Activated CD4-positive, alpha-beta T cell treated with anti-CD3 and anti-CD28 coated beads, Interleukin-2, amount 50 U/mL, for 1 hour (primary cell): Measurements from ENCODE around the gene OLFML3.

Source experiments
- DNase-seq: peaks from one replicate; pipeline ENCODE4 v3.0.0-alpha.2; 2020

Gene OLFML3

DNA sequence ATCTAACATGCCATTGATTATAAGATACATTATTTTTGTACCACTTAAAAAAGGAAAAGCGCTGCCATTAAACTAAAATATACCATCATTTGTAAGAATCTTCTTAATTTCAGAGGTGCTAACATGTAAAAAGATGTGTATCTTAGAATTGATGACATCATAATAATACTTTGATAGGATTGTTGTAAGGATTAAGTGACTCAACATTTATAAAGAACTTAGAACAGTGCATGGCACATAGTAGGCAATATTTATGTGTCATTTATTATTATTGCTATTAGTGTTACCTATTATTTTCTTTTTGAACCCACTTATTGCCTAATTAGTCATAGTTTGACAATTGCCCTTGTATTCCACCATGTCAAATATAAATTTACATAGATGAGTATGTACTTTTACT lies 28.4 kb upstream of the OLFML3 start:
- DNase-seq, result no peak

DNA sequence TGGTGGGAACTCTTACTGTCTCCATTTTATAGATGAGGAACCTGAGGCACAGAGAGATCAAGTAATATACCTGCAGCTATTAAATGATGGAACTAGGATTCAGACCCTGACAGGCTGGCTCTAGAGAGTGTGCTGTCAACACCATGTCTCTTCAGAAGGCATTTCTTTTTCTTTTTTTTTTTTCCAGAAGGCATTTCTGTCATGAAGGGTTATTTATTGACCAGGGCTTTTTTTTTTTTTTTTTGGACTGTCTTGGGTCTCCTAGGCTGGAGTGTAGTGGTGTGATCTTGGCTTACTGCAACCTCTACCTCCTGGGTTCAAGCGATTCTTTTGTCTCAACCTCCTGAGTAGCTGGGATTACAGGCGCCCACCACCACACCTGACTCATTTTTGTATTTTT lies 27.6 kb upstream of the OLFML3 start:
- DNase-seq, result no peak

GRCh38 chr1:113957984-113958383 lies 21.3 kb upstream of the OLFML3 start:
- no peak for DNase-seq

DNA sequence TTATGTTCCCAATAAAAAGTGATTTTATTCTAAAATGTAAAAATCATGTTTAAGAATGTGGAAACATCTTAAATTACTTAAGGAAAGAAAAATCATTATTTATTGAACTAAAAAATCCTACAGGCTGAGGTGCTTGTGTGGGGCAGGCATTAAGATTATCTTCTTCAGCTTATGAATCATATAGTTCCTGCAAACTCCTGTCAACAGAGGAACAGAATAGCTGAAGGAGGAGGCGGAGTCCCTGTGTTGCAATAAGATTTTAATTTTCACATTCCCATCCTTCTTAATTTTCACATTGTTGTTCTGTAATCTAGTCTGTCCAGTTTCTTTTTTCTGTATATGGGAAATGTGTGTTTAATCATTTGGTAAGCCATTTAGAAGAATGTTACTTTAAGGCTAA lies 20.6 kb upstream of the OLFML3 start:
- no peak for DNase-seq

DNA sequence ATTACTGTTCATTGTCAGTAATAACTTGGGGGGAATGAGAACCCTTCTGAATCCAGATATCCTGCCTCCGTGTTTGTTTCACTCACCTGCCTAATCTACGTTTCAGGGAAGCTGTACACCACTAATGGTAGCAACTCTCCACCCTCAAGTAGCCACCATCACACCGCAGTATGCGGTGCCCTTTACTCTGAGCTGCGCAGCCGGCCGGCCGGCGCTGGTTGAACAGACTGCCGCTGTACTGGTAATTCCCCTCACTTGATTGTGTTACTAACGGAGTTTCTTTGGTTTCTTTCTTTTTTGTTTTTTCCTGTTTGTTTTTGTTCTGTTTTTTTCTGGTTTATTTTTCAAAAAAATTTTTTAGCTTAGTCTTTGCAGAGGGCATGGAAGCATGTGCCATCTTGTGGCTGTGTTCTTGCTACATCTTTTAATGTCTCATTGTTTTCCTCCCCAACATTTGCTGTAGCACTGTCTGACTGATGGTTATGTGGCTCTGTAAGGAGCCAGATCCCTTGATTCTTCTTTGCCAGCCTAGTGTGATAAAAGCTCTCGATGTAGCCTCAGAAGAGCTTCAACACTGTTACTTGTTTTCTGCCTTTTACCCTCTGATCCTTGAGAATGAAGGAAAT lies 15.9 kb upstream of the OLFML3 start:
- DNase-seq, result no peak

DNA sequence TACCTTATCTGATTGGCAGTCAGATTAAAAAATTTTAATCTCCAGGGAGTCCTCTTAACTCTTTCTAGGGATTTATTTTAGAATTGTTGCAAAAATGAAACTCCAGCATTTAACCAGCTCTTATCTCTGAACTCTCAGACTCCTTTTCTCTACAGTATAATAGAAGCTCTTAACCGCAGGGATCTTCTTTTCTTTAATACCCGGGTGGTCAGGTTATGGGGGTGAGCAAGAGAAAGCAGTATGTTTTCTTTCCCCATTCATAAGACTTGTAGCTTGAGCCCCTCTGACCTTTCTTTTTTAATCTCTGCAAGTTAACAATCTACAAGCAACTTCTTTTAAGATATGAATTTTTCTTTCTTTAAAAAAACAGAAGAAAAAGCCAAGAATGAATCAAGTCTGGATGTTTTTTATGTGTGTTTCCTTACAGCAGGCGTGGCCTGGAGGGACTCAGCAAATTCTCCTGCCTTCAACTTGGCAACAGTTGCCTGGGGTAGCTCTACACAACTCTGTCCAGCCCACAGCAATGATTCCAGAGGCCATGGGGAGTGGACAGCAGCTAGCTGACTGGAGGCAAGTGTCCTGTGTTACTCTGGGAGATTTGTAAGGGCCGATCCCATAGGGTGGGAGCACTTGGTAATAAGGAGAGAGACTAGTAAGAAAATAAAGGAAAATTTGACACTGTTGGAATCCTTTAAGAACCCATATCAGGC lies 13.4 kb upstream of the OLFML3 start:
- DNase-seq, result no peak

GRCh38 chr1:113972954-113973353 lies 6.3 kb upstream of the OLFML3 start:
- no peak for DNase-seq

DNA sequence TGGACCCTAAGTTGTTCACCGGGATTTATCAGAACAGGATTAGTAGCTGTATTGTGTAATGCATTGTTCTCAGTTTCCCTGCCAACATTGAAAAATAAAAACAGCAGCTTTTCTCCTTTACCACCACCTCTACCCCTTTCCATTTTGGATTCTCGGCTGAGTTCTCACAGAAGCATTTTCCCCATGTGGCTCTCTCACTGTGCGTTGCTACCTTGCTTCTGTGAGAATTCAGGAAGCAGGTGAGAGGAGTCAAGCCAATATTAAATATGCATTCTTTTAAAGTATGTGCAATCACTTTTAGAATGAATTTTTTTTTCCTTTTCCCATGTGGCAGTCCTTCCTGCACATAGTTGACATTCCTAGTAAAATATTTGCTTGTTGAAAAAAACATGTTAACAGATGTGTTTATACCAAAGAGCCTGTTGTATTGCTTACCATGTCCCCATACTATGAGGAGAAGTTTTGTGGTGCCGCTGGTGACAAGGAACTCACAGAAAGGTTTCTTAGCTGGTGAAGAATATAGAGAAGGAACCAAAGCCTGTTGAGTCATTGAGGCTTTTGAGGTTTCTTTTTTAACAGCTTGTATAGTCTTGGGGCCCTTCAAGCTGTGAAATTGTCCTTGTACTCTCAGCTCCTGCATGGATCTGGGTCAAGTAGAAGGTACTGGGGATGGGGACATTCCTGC lies 3.9 kb upstream of the OLFML3 start:
- no peak for DNase-seq

- no peak for DNase-seq
These were observed 2.5 kb upstream of the OLFML3 start for GRCh38 chr1:113976609-113977278.

GRCh38 chr1:113977906-113978305 lies 1.4 kb upstream of the OLFML3 start:
- no peak for DNase-seq

- no peak for DNase-seq
These were observed 836 bp downstream of the OLFML3 start for GRCh38 chr1:113980110-113980509.

DNA sequence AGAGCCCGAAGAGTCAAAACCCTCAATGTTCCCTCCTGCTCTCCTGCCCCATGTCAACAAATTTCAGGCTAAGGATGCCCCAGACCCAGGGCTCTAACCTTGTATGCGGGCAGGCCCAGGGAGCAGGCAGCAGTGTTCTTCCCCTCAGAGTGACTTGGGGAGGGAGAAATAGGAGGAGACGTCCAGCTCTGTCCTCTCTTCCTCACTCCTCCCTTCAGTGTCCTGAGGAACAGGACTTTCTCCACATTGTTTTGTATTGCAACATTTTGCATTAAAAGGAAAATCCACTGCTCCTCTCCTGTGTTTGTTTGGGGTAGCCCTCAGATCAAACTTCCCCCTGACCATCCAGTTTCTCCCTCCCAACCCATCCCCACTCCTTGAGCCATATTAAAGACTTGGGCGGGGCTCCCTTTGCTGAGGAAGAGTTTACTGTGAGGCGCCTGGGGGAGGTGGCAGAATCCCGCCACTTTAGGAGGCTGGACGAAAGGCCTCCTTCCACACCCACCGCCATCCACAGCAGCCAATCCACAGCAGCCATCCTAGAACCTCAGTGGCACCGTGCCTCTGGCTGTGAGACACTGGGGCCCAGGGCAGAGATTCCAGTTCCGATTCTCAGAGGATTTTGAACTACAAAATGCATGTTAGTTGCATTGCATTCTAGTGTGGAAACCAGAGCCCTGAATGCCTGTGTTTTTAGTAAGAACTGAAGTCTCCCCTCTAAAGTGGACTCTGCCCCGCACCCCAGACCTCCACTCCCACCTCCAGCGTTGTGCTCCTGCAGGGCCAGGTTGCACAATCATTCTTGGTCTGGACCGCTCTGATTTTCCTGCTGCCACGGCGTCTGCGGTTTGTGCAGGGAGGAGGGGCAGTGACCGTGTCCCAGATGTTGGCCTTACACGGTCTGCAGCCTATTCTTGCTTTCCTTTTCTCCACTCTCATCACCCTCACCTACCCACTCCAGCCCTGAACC lies 3.0 kb downstream of the OLFML3 start:
- no peak for DNase-seq

DNA sequence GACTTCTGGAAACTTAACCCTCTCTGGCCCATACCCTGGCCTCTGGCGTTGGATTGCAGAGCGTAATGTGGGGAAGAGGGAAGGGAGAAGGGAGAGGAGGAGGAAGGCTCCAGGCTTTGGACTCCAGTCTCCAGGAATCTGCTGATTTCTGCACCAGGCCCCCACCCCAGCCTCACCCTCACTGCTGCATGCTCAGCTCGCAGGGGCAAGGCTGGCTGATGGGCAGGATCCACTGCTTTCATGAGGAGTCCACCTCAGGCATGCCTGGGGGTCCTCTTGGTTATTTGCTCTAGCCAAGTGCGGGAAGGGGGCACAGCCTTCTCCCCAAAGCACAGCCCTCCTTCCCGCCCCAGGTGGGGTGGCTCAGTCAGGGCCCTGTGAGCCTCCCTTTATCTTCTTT lies 3.7 kb downstream of the OLFML3 start:
- DNase-seq, result no peak

DNA sequence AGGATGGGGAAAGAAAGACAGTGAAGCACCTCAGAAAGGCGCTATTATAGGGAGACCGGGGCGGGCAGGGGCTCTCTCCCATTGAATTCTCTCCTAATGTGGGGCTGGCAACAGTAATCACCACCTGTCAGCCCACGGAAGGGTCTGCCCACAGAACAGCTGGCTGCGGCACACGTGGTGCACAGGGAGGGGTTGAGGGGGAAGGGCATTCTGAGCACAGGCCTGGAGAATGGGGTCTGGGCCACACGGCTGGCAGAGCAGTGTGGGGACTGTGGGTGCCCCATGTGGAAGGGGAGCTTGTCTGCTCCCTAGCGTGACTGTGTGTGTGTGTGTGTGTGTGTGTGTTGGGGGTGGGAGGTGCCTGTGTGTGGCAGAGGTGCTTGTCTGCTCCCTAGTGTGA lies 4.1 kb downstream of the OLFML3 start:
- DNase-seq, result no peak

DNA sequence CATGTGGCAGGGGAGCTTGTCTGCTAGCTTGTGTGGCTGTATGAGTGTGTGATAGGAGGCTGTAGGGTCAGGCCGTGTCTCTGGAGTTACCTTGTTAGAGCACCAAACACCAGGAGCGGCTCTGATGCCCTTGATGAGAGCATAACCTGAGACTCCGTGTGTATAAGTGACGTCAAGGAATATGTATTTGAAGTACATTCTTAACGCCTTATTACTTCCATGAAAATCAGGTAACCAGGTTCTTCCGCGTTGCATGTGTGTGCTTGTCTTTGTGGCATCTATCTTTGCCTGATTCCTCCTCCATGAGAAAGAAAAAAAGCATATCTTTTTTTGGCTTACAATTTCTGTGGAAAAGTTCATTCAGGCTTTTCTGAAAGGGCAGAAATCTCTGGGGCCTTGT lies 4.6 kb downstream of the OLFML3 start:
- no peak for DNase-seq

- no peak for DNase-seq
These were observed 5.4 kb downstream of the OLFML3 start for GRCh38 chr1:113984710-113985109.

GRCh38 chr1:113986802-113987201 lies 7.5 kb downstream of the OLFML3 start:
- DNase-seq, result no peak

GRCh38 chr1:113987259-113987658 lies 8.0 kb downstream of the OLFML3 start:
- no peak for DNase-seq

- DNase-seq, result no peak
These were observed 11.3 kb downstream of the OLFML3 start for GRCh38 chr1:113990530-113990929.

DNA sequence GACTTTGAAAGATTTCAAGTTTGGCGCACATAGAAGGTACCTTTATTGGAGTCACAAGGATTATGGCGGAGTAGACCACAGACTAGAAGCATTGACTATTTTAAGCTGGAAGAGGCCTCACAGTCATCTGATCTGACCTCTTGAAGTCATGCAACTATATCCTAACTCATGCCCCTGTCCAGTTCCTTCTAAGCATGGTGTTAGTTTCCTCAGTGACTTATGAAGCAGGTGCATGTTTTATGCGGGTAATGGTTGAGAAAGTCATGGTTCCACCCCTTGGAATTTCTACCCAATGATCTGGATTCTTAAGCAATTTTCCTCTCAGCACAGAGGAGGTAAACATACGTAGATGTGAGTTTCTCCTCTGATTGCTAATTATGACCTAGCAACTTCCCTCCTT lies 11.7 kb downstream of the OLFML3 start:
- DNase-seq, result no peak

DNA sequence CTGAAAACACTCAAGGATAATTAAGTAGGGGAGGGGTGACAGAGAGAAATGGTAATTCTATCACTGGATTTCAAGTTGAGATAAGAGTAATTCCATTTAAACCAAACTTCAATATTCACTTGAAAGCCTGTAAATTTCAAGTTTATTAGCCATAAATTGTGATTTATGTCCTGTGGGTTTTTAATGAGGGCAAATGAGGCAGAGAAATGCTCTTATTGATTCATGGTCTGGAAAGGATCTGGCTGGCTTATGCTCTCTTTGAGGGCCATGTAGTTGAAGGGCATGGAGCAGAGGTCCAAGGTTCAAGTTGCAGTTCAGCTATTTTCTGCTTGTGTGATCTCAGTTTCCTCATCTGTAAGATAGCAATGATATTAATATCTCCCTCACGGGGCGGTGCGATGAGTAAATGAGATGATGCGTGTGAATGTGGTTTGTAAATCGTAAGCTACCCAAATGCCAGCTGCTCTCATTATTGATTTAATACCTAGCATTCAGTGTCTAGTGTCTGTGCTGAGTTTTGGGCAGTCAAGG lies 12.3 kb downstream of the OLFML3 start:
- no peak for DNase-seq

DNA sequence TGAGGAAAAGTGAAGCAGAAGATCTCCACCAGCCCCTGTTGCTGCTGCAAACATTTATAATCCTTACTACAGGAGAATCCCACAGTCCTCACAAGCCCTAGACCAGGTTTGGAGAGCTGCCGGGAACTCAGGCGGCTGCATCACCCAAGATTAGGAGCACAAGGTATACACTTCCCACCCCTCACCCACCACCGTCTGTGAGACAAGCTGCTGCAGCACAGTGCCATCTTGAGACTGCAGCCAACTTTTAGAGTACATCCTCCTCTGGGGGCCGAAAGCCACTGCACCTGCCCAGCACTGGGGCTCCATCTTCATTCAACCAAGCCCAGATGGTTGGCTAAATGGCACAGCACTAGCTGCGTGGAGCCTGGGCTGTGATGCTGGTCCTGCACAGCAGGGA lies 13.8 kb downstream of the OLFML3 start:
- DNase-seq, result no peak
